ENCODE results near the gene SNX21.
"Not testable (repeated sequence)": the region's sequence is repeated elsewhere in the genome, so short reads cannot be mapped to it uniquely, and the experiment has no call there.

The SNX21 gene

GRCh38 chr20:45827712-45828111, 5.9 kb upstream of the SNX21 start:
- Histone ChIP-seq H3K4me1 (ENCODE audit: insufficient read depth, low read length, severe bottlenecking) (no peaks in the 10 kb centered on the region), H3F3A (ENCODE audit: insufficient read depth, low read length) (no peaks in the 10 kb centered on the region), H4K20me1 (ENCODE audit: insufficient read depth, low read length) (no peaks in the 10 kb centered on the region), H3K4me2 (ENCODE audit: low read length) (no peak overlapping the region), H3K9me2 (ENCODE audit: low read depth, low read length) (no peaks in the 10 kb centered on the region), H3K36me3 (ENCODE audit: insufficient read depth, low read length) (no peaks in the 10 kb centered on the region), H3K4me3 (ENCODE audit: low read depth, low read length, poor library complexity, severe bottlenecking) (no peak overlapping the region), H3K27me3 (ENCODE audit: insufficient read depth, low read length) (no peaks in the 10 kb centered on the region), H3K9ac (ENCODE audit: low read length) (no peak overlapping the region), H2AFZ (ENCODE audit: low read length) (no peak overlapping the region), H3K9me3 (ENCODE audit: low read length) (no peaks in the 10 kb centered on the region), H3K27ac (ENCODE audit: low read depth, low read length, poor library complexity, severe bottlenecking) (no peak overlapping the region), H3K79me2 (ENCODE audit: insufficient read depth, low read length) (no peaks in the 10 kb centered on the region)
- TF ChIP-seq CTCF (IDR thresholded peaks at IDR 0.05; ENCODE audit: low read length): no peak
- TF ChIP-seq EZH2 (IDR thresholded peaks at IDR 0.05; ENCODE audit: borderline replicate concordance, low read length): no peak

- no peak overlapping the region for H3K4me2 ChIP-seq (ENCODE audit: low read length)
- TF ChIP-seq EZH2 (IDR thresholded peaks at IDR 0.05; ENCODE audit: borderline replicate concordance, low read length) (no peak), CTCF (IDR thresholded peaks at IDR 0.05; ENCODE audit: low read length) (no peak)
- H3K4me3 ChIP-seq (ENCODE audit: low read depth, low read length, poor library complexity, severe bottlenecking): no peak overlapping the region
- H3K27me3 ChIP-seq (ENCODE audit: insufficient read depth, low read length): no peaks in the 10 kb centered on the region
- H3K9me2 ChIP-seq (ENCODE audit: low read depth, low read length): no peaks in the 10 kb centered on the region
- H3K36me3 ChIP-seq (ENCODE audit: insufficient read depth, low read length): no peaks in the 10 kb centered on the region
- peaks cover 4% of the 10 kb centered on the region for H3K4me1 ChIP-seq (ENCODE audit: insufficient read depth, low read length, severe bottlenecking)
- no peaks in the 10 kb centered on the region for H4K20me1 ChIP-seq (ENCODE audit: insufficient read depth, low read length)
- no peak overlapping the region for H3K27ac ChIP-seq (ENCODE audit: low read depth, low read length, poor library complexity, severe bottlenecking)
- no peaks in the 10 kb centered on the region for H3K9me3 ChIP-seq (ENCODE audit: low read length)
- no peak overlapping the region for H2AFZ ChIP-seq (ENCODE audit: low read length)
- H3F3A ChIP-seq (ENCODE audit: insufficient read depth, low read length): no peaks in the 10 kb centered on the region
- H3K9ac ChIP-seq (ENCODE audit: low read length): no peak overlapping the region
- H3K79me2 ChIP-seq (ENCODE audit: insufficient read depth, low read length): no peaks in the 10 kb centered on the region
These were observed 5.0 kb upstream of the SNX21 start for GRCh38 chr20:45828589-45828988.

DNA sequence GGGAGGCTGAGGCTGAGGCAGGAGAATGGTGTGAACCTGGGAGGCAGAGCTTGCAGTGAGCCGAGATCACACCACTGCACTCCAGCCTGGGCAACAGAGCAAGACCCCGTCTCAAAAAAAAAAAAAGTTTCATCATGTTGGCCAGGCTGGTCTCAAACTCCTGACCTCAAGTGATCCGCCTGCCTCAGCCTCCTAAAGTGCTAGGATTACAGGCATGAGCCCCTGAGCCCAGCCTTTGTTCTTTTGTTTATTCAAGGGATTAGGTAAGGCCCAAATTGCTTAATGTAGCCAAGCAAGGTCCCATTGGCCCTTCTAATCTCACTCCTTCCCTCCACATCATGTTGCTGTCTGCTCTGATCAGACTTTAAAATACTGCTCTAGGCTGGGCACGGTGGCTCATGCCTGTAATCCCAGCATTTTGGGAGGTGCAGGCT, 3.9 kb upstream of the SNX21 start:
- not testable (repeated sequence) for H2AFZ ChIP-seq (ENCODE audit: low read length); H3K27me3 ChIP-seq (ENCODE audit: insufficient read depth, low read length); H3K79me2 ChIP-seq (ENCODE audit: insufficient read depth, low read length); H3K9me2 ChIP-seq (ENCODE audit: low read depth, low read length); H3K9me3 ChIP-seq (ENCODE audit: low read length); H3K27ac ChIP-seq (ENCODE audit: low read depth, low read length, poor library complexity, severe bottlenecking); H3K36me3 ChIP-seq (ENCODE audit: insufficient read depth, low read length); H3K4me2 ChIP-seq (ENCODE audit: low read length); H3K9ac ChIP-seq (ENCODE audit: low read length); H3K4me3 ChIP-seq (ENCODE audit: low read depth, low read length, poor library complexity, severe bottlenecking); H4K20me1 ChIP-seq (ENCODE audit: insufficient read depth, low read length); H3F3A ChIP-seq (ENCODE audit: insufficient read depth, low read length)
- peaks cover 13% of the 10 kb centered on the region for H3K4me1 ChIP-seq (ENCODE audit: insufficient read depth, low read length, severe bottlenecking)

DNA sequence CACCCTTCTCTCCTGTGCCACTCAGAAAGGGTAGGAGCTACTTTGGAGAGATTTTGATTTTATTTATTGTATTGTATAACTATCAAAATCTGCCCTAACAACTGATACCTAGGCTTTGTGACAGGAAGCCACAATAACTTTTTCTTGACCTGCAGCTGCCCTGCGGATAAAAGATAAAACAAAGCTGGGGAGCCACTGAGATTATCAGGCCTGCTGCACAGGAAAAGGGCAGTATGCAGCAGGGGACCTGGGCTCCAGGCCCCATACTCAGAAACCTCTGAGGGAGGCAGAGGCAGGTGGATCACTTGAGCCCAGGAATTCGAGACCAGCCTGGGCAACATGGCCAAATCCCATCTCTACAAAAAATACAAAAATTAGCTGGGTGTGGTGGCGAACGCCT, 980 bp upstream of the SNX21 start:
- no peaks in the 10 kb centered on the region for H3K36me3 ChIP-seq (ENCODE audit: insufficient read depth, low read length)
- H3K79me2 ChIP-seq (ENCODE audit: insufficient read depth, low read length): no peaks in the 10 kb centered on the region
- H3K4me3 ChIP-seq (ENCODE audit: low read depth, low read length, poor library complexity, severe bottlenecking): no peak overlapping the region
- no peak overlapping the region for H3K9ac ChIP-seq (ENCODE audit: low read length)
- no peak for TF ChIP-seq CTCF (IDR thresholded peaks at IDR 0.05; ENCODE audit: low read length)
- no peak for TF ChIP-seq EZH2 (IDR thresholded peaks at IDR 0.05; ENCODE audit: borderline replicate concordance, low read length)
- no peak overlapping the region for H3K27ac ChIP-seq (ENCODE audit: low read depth, low read length, poor library complexity, severe bottlenecking)
- no peaks in the 10 kb centered on the region for H3K9me3 ChIP-seq (ENCODE audit: low read length)
- no peaks in the 10 kb centered on the region for H3K9me2 ChIP-seq (ENCODE audit: low read depth, low read length)
- peaks cover 9% of the 10 kb centered on the region; the same call in 1 of the 2 replicates for H3K27me3 ChIP-seq (ENCODE audit: insufficient read depth, low read length)
- no peaks in the 10 kb centered on the region for H3F3A ChIP-seq (ENCODE audit: insufficient read depth, low read length)
- no peak overlapping the region for H2AFZ ChIP-seq (ENCODE audit: low read length)
- no peak overlapping the region for H3K4me2 ChIP-seq (ENCODE audit: low read length)
- H3K4me1 ChIP-seq (ENCODE audit: insufficient read depth, low read length, severe bottlenecking): peaks cover 13% of the 10 kb centered on the region
- H4K20me1 ChIP-seq (ENCODE audit: insufficient read depth, low read length): no peaks in the 10 kb centered on the region
